DOHH2 (cell line): ENCODE results near the gene ZNF512.

Source experiments
- EZH2phosphoT487 ChIP-seq: fragments of 200-600 bp; sonication (generic); IDR thresholded peaks from 2 replicates; pipeline ENCODE4 v1.6.1; 2017; ENCODE audit warnings: borderline replicate concordance, mild to moderate bottlenecking, antibody characterized with exemption, low read length, moderate library complexity, mixed read lengths
- TF ChIP-seq, protein P1 (sequence below): fragments of 200-600 bp; sonication (generic); IDR thresholded peaks from one replicate; pipeline ENCODE4 v1.5.1; 2014; ENCODE audit warnings: antibody characterized with exemption, mild to moderate bottlenecking, low read depth, low read length; ENCODE audit not compliant: poor library complexity, severe bottlenecking

DNA sequence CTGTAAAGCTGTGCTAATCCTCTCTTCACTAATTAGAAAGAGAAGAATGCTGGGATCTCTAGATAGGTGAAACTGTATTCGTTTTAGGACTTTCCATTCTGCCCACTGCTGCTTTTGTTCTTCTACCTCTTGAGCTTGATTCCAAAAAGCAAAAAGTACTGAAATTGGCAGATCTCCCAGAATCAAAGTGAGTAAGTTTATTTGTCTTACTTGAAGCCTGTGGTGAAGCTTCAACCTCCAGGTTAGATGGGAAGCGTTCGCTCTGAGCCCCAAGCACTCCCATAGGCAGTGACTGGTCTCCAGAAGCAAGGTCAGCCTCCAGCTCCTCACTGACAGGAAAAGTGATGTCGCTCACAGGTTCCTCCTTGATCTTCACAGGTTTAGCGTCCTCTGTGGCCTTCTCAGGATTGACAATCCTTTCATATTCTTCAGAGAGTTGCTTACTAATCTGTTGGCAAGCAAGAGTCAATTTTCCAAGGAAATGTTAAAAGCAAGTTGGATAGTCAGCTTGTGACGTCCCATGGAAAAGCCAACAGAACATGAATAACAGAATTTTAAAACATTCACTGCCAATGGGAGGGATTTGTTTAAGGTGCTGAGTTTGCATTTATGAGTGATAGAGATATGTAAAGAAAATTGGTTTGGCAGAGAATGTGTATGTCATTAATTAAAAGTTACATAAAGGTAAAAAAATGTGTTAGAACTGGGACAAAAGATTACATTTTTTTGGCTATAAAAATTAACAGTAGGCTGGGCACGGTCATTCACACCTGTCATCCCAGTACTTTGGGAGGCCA, 72.5 kb downstream of the ZNF512 start:
- TF ChIP-seq, protein P1, sequence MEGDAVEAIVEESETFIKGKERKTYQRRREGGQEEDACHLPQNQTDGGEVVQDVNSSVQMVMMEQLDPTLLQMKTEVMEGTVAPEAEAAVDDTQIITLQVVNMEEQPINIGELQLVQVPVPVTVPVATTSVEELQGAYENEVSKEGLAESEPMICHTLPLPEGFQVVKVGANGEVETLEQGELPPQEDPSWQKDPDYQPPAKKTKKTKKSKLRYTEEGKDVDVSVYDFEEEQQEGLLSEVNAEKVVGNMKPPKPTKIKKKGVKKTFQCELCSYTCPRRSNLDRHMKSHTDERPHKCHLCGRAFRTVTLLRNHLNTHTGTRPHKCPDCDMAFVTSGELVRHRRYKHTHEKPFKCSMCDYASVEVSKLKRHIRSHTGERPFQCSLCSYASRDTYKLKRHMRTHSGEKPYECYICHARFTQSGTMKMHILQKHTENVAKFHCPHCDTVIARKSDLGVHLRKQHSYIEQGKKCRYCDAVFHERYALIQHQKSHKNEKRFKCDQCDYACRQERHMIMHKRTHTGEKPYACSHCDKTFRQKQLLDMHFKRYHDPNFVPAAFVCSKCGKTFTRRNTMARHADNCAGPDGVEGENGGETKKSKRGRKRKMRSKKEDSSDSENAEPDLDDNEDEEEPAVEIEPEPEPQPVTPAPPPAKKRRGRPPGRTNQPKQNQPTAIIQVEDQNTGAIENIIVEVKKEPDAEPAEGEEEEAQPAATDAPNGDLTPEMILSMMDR, result no peak
- TF ChIP-seq EZH2phosphoT487, result no peak
